Activated CD8-positive, alpha-beta T cell treated with anti-CD3 and anti-CD28 coated beads for 36 hours (primary cell): Measurements from ENCODE around the gene SLC66A2. TPM values are rescaled to one million over a fixed set of nuclear protein-coding genes. Genes with fewer than 3 reads are reported as not detected.

ENCODE experiments used
- ATAC-seq: fragments of 200-7000 bp; cut with Tn5 transposase; one replicate; pipeline ENCODE4 v1.10.0; 2021; ENCODE audit warnings: mild to moderate bottlenecking, moderate library complexity
- CTCF ChIA-PET: fragments of 350-600 bp; sonication (Branson Sonifier 250); formaldehyde crosslinking; loops from one replicate; lab custom pipeline; 2021; ENCODE audit warnings: antibody characterized with exemption; lab: Charles Lee
- POLR2A ChIA-PET: fragments of 350-600 bp; sonication (Branson Sonifier 250); formaldehyde crosslinking; loops from one replicate; lab custom pipeline; 2021; ENCODE audit warnings: antibody characterized with exemption; lab: Charles Lee
- DNase-seq: peaks from one replicate; pipeline ENCODE4 v3.0.0-alpha.2; 2020
- H3K27ac Mint-ChIP-seq: one replicate; pipeline ENCODE4 v1.8.0; 2021; ENCODE audit warnings: mild to moderate bottlenecking, mixed read lengths
- H3K27me3 Mint-ChIP-seq: one replicate; pipeline ENCODE4 v1.8.0; 2021; ENCODE audit warnings: mixed read lengths
- H3K36me3 Mint-ChIP-seq: one replicate; pipeline ENCODE4 v1.8.0; 2021; ENCODE audit warnings: low read depth, mixed read lengths
- H3K4me1 Mint-ChIP-seq: one replicate; pipeline ENCODE4 v1.8.0; 2021; ENCODE audit warnings: low read depth, mixed read lengths
- H3K4me3 Mint-ChIP-seq: one replicate; pipeline ENCODE4 v1.8.0; 2021; ENCODE audit warnings: mild to moderate bottlenecking, moderate library complexity, mixed read lengths
- H3K9me3 Mint-ChIP-seq: one replicate; pipeline ENCODE4 v1.8.0; 2021; ENCODE audit warnings: mixed read lengths
- CTCF ChIP-seq: fragments of 200-600 bp; IDR thresholded peaks from one replicate; pipeline ENCODE4 v1.8.0; 2022; ENCODE audit warnings: antibody characterized with exemption, mild to moderate bottlenecking
- intact Hi-C: fragments of 100-400 bp; cut with micrococcal nuclease; formaldehyde crosslinking; loops from one replicate; pipeline ENCODE4 v1.10.0; 2022
- total RNA-seq, 2 experiments: library from RNA; stranded (reverse); gene quantifications; one replicate each; pipeline ENCODE4 v1.2.3, GENCODE V29; 2021

SLC66A2 gene
- total RNA-seq, 2 experiments from 2014 or later, result 28.2 to 29.7 TPM

DNA sequence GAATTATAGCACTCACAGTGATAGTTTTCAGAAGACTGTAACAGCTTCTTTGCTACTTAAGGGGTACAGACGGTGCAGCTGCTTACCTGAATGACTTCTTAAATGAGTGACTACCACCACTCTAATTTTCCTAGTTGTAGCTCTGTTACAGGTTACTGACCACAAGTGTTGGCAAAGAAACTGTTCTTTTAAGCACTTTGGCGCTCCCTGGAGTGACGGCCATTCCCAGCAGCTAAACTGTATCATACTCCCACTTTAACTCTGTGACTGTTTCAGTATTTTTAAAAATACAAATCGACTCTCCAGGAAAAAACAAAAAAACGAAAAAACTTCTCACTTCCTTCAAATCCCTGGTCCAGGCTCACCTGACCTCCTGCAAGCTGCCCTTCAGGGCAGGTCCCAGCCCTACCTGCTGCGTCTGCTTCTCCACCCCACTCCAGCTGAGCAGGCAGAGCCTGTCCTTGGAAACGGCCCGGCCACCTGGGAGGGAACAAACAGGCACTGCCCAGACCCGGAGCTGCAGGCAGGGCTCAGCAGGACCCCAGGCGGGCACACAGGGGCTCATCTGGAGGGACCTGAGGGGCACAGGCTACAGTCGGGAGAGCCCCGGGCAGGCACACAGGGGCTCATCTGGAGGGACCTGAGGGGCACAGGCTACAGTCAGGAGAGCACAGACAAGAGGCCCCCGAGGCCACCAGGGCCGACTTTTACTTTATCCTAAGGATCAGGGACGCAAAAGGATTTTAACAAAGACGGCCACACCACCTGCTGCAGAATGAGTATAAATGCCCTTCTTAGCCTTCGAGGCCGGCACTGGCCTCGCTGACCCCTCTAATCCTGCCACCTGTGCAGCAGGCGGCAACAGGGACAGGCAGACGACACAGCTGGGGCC is 24.5 kb downstream of the SLC66A2 start:
- TF ChIP-seq CTCF, result no peak
- ATAC-seq, result no peak
- H3K27me3 Mint-ChIP-seq, result no peaks in the 10 kb centered on the region
- H3K4me3 Mint-ChIP-seq, result no peak overlapping the region
- POLR2A ChIA-PET, result no interaction called here
- H3K36me3 Mint-ChIP-seq, result peaks cover 47% of the 10 kb centered on the region
- H3K27ac Mint-ChIP-seq, result no peak overlapping the region
- intact Hi-C loops, result no loop called here
- DNase-seq, result no peak
- H3K9me3 Mint-ChIP-seq, result peaks cover 25% of the 10 kb centered on the region
- CTCF ChIA-PET, result no interaction called here
- no peaks in the 10 kb centered on the region for H3K4me1 Mint-ChIP-seq

DNA sequence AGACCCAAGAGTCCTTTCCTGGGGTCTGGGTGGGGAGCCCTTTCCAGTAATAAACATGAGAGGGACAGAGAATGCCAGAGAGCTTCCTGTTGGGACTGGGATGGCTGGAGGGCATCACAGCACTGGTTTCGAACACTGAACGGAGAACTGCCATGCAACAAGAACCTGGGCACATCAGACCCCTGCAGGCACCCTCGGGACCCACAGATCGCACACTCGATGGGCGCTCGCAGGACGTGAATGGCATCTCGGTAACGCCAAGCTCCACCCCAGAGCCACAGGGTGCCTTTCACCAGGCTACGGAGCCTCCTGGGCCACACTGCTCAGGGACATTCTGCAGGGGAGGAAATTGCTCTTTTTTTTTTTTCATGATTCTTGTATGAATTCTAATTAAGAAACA is 25.1 kb downstream of the SLC66A2 start:
- ChIA-PET POLR2A (no interaction called here), CTCF (no interaction called here)
- intact Hi-C loops, result no loop called here
- peaks cover 44% of the 10 kb centered on the region for H3K36me3 Mint-ChIP-seq
- H3K9me3 Mint-ChIP-seq, result peaks cover 21% of the 10 kb centered on the region
- no peaks in the 10 kb centered on the region for H3K4me1 Mint-ChIP-seq
- no peak for TF ChIP-seq CTCF
- ATAC-seq (no peak), DNase-seq (no peak)
- H3K27me3 Mint-ChIP-seq, result no peaks in the 10 kb centered on the region
- H3K4me3 Mint-ChIP-seq, result no peak overlapping the region
- H3K27ac Mint-ChIP-seq, result no peak overlapping the region

DNA sequence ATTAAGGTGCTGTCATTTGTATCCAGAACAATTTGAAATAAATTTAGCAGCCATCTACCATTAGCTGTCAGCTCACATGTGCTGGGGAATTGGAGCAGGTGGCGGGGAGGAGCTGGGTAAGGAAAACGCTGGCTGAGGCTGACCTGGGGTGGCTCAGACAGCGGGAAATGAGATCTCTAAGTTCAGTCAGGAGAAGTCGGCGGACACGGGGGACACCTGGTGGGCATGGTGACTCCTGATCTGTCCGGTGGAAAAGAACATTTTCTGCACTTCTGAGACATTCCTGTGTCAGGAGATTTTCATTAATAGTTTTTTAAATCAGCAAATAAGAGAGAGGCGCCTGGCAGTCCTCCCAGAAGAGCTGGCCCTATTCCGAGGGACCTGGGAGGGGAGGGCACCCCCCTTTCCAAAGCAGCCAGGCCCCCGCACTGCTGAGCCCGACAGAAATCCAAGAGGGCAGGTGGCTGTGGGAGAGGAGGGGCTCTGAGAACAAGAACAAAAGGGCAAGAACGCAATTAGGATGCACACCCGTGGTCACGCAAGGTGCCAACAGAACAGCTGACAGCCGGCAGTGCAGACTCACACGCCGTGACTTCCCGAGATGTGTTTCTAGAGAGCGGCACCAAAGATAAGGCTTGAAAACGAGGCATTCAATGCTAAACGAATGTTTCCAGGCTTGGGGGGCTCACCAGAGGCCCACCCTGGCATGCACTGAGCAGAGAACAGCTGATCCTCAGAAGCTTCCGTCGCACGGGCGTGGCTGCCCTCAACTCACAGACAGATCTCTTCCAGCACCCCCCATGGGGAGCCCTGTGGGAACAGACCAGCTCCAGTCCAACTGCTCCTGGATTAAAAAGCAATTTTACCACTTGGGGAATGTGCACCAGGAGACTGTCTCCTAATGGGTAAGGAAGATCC is 26.4 kb downstream of the SLC66A2 start:
- intact Hi-C loops, result no loop called here
- TF ChIP-seq CTCF, result no peak
- ChIA-PET CTCF (no interaction called here), POLR2A (interaction anchor here (0.6 kb wide), 2 partner anchors 14 to 17 kb away, joined by 3 read pairs; no protein-coding TSS in a partner anchor)
- no peak overlapping the region for H3K27ac Mint-ChIP-seq
- H3K9me3 Mint-ChIP-seq, result peaks cover 16% of the 10 kb centered on the region
- H3K27me3 Mint-ChIP-seq, result no peaks in the 10 kb centered on the region
- no peaks in the 10 kb centered on the region for H3K4me1 Mint-ChIP-seq
- no peak overlapping the region for H3K4me3 Mint-ChIP-seq
- H3K36me3 Mint-ChIP-seq, result peaks cover 35% of the 10 kb centered on the region
- no peak for ATAC-seq
- no peak for DNase-seq

- ATAC-seq (no peak), DNase-seq (no peak)
- no peak overlapping the region for H3K4me3 Mint-ChIP-seq
- no peaks in the 10 kb centered on the region for H3K4me1 Mint-ChIP-seq
- TF ChIP-seq CTCF, result no peak
- CTCF ChIA-PET, result no interaction called here
- no peaks in the 10 kb centered on the region for H3K27me3 Mint-ChIP-seq
- peaks cover 25% of the 10 kb centered on the region for H3K36me3 Mint-ChIP-seq
- POLR2A ChIA-PET, result no interaction called here
- no peak overlapping the region for H3K27ac Mint-ChIP-seq
- peaks cover 7% of the 10 kb centered on the region for H3K9me3 Mint-ChIP-seq
- intact Hi-C loops, result no loop called here
Observed at GRCh38 chr18:79923896-79924585, 27.4 kb downstream of the SLC66A2 start.
